Measurements from ENCODE around the gene B4GALT5. TPM values are rescaled to one million over a fixed set of nuclear protein-coding genes. Genes with fewer than 3 reads are reported as not detected.

Gene B4GALT5
- total RNA-seq, 1 experiment from 2014 or later, result 62.4 TPM

DNA sequence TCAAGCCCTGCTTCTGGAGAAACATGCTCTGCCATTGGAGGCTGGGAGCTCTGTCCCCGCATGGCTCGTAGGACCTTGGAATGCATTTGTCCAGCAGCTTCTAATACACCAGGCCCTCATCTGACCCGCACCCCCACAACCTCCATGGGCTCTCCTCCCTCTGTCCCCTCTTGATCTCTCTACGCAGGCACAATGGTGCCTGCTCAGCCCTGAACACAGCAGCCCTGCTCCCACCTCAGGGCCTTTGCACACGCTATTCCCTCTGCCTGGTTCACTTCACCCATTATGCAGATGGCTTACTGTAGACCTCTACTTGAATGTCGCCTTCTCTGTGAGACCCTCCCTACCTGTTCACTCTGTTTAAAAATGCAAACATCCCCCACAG is 118.8 kb downstream of the B4GALT5 start:
- no peak for ATAC-seq

DNA sequence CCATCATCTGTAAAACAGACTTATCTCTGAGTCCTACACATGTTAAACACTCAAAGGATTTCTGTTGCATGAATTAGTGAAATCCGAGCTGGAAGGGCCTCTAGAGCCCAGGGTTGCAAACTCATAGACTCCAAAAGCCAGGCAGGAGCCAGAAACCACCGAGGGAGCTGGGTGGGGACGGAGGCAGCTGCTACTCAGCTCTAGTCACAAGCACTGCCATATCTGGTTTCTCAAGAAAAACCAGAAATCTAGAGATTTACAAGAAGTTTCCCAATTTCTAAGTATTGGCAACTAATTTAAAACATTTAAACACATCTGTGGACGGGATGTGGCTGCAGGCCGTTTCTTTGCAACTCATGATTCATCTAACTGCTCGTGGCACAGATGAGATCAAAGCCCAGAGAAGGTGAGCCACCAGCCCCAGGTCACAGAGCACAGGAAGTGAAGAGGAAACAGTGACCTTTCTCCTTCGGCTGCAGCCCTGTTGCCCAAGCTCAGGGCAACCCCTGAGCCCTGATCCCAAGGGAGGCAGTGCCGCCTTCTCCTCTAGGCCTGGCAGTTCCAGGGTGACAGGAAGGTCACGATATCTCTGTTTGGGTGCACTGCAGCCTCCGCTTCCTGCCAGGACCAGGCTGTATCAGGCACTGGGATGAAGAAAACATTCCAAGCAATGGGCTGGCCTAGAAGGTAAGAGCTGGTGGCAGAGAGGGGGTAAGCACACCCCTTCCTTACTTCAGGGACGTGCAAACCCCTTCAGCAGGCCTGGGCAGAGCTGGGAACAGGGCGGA is 119.3 kb downstream of the B4GALT5 start:
- POLR2A ChIA-PET, result no interaction called here
- Mint-ChIP-seq H3K27ac (no peak overlapping the region), H3K9me3 (peaks cover 4% of the 10 kb centered on the region; the same call in 1 of the 2 replicates), H3K27me3 (ENCODE audit: low read depth) (no peaks in the 10 kb centered on the region; the same call in none of the 2 replicates), H3K4me3 (no peak overlapping the region), H3K36me3 (no peaks in the 10 kb centered on the region), H3K4me1 (peaks cover 6% of the 10 kb centered on the region; the same call in 1 of the 2 replicates)
- CTCF ChIA-PET, result interaction anchor here (1.0 to 4.5 kb wide), 6 partner anchors 9 to 293 kb away, joined by 3 to 32 read pairs (median 7); no protein-coding TSS in a partner anchor
- DNase-seq (ENCODE audit: low spot score), result no peak
- TF ChIP-seq ZNF317 (CRISPR knock-in tag; IDR thresholded peaks at IDR 0.05; ENCODE audit: borderline replicate concordance, low read depth) (no peak), ZNF671 (CRISPR knock-in tag; IDR thresholded peaks at IDR 0.05) (no peak), GABPB1 (CRISPR knock-in tag; IDR thresholded peaks at IDR 0.05) (no peak), NFYB (CRISPR knock-in tag; conservative IDR thresholded peaks at IDR 0.05; ENCODE audit: low read depth) (no peak)
- ATAC-seq, result no peak

More for the DNA sequence above, 118.8 kb downstream of the B4GALT5 start:
- no peaks in the 10 kb centered on the region; the same call in none of the 2 replicates for H3K27me3 Mint-ChIP-seq (ENCODE audit: low read depth)
- H3K36me3 Mint-ChIP-seq, result no peaks in the 10 kb centered on the region
- H3K4me1 Mint-ChIP-seq, result peaks cover 6% of the 10 kb centered on the region; the same call in 1 of the 2 replicates
- no peak overlapping the region for H3K4me3 Mint-ChIP-seq
- ChIA-PET CTCF (interaction anchor here (1.0 to 4.5 kb wide), 6 partner anchors 9 to 292 kb away, joined by 3 to 32 read pairs (median 7); no protein-coding TSS in a partner anchor), POLR2A (no interaction called here)
- TF ChIP-seq FOXK1 (CRISPR knock-in tag; IDR thresholded peaks at IDR 0.05), result no peak
- no peak for TF ChIP-seq ESRRA (CRISPR knock-in tag; IDR thresholded peaks at IDR 0.05; ENCODE audit: borderline replicate concordance)
- TF ChIP-seq, protein P1, sequence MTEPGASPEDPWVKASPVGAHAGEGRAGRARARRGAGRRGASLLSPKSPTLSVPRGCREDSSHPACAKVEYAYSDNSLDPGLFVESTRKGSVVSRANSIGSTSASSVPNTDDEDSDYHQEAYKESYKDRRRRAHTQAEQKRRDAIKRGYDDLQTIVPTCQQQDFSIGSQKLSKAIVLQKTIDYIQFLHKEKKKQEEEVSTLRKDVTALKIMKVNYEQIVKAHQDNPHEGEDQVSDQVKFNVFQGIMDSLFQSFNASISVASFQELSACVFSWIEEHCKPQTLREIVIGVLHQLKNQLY (CRISPR knock-in tag; IDR thresholded peaks at IDR 0.05), result no peak
- TF ChIP-seq TEAD4 (CRISPR knock-in tag; IDR thresholded peaks at IDR 0.05), result no peak
- TF ChIP-seq, protein P2, sequence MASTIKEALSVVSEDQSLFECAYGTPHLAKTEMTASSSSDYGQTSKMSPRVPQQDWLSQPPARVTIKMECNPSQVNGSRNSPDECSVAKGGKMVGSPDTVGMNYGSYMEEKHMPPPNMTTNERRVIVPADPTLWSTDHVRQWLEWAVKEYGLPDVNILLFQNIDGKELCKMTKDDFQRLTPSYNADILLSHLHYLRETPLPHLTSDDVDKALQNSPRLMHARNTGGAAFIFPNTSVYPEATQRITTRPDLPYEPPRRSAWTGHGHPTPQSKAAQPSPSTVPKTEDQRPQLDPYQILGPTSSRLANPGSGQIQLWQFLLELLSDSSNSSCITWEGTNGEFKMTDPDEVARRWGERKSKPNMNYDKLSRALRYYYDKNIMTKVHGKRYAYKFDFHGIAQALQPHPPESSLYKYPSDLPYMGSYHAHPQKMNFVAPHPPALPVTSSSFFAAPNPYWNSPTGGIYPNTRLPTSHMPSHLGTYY (CRISPR knock-in tag; IDR thresholded peaks at IDR 0.05), result no peak
- no peak for TF ChIP-seq RORB (CRISPR knock-in tag; IDR thresholded peaks at IDR 0.05)
- DNase-seq (ENCODE audit: low spot score), result no peak
- H3K9me3 Mint-ChIP-seq, result peaks cover 4% of the 10 kb centered on the region; the same call in 1 of the 2 replicates
- peak overlapping the region; percentile 67; the same call in 1 of the 2 replicates for H3K27ac Mint-ChIP-seq

GRCh38 chr20:49593466-49594142 is 120.1 kb downstream of the B4GALT5 start:
- Mint-ChIP-seq H3K36me3 (no peaks in the 10 kb centered on the region), H3K9me3 (peaks cover 4% of the 10 kb centered on the region; the same call in 1 of the 2 replicates), H3K27me3 (ENCODE audit: low read depth) (no peaks in the 10 kb centered on the region; the same call in none of the 2 replicates), H3K4me1 (peaks cover 6% of the 10 kb centered on the region; the same call in 1 of the 2 replicates), H3K4me3 (no peak overlapping the region), H3K27ac (no peak overlapping the region; the same call in 1 of the 2 replicates)
- ATAC-seq (no peak), DNase-seq (ENCODE audit: low spot score) (no peak)
- TF ChIP-seq ZNF416 (CRISPR knock-in tag; IDR thresholded peaks at IDR 0.05), result no peak
- TF ChIP-seq SOX15 (CRISPR knock-in tag; IDR thresholded peaks at IDR 0.05), result no peak
- TF ChIP-seq ETV6 (CRISPR knock-in tag; IDR thresholded peaks at IDR 0.05), result no peak
- TF ChIP-seq SMAD4 (CRISPR knock-in tag; IDR thresholded peaks at IDR 0.05), result no peak
- no peak for TF ChIP-seq OVOL2 (CRISPR knock-in tag; IDR thresholded peaks at IDR 0.05; ENCODE audit: borderline replicate concordance)
- no peak for TF ChIP-seq ZNF138 (CRISPR knock-in tag; conservative IDR thresholded peaks at IDR 0.05)
- TF ChIP-seq RELA (CRISPR knock-in tag; IDR thresholded peaks at IDR 0.05; ENCODE audit: borderline replicate concordance), result no peak
- TF ChIP-seq, protein P3, sequence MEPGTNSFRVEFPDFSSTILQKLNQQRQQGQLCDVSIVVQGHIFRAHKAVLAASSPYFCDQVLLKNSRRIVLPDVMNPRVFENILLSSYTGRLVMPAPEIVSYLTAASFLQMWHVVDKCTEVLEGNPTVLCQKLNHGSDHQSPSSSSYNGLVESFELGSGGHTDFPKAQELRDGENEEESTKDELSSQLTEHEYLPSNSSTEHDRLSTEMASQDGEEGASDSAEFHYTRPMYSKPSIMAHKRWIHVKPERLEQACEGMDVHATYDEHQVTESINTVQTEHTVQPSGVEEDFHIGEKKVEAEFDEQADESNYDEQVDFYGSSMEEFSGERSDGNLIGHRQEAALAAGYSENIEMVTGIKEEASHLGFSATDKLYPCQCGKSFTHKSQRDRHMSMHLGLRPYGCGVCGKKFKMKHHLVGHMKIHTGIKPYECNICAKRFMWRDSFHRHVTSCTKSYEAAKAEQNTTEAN (CRISPR knock-in tag; IDR thresholded peaks at IDR 0.05), result no peak
- TF ChIP-seq PRRX2 (CRISPR knock-in tag; IDR thresholded peaks at IDR 0.05), result no peak
- TF ChIP-seq, protein P4, sequence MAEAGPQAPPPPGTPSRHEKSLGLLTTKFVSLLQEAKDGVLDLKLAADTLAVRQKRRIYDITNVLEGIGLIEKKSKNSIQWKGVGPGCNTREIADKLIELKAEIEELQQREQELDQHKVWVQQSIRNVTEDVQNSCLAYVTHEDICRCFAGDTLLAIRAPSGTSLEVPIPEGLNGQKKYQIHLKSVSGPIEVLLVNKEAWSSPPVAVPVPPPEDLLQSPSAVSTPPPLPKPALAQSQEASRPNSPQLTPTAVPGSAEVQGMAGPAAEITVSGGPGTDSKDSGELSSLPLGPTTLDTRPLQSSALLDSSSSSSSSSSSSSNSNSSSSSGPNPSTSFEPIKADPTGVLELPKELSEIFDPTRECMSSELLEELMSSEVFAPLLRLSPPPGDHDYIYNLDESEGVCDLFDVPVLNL (CRISPR knock-in tag; IDR thresholded peaks at IDR 0.05; ENCODE audit: borderline replicate concordance, low read depth), result no peak
- TF ChIP-seq, protein P5, sequence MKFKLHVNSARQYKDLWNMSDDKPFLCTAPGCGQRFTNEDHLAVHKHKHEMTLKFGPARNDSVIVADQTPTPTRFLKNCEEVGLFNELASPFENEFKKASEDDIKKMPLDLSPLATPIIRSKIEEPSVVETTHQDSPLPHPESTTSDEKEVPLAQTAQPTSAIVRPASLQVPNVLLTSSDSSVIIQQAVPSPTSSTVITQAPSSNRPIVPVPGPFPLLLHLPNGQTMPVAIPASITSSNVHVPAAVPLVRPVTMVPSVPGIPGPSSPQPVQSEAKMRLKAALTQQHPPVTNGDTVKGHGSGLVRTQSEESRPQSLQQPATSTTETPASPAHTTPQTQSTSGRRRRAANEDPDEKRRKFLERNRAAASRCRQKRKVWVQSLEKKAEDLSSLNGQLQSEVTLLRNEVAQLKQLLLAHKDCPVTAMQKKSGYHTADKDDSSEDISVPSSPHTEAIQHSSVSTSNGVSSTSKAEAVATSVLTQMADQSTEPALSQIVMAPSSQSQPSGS (CRISPR knock-in tag; IDR thresholded peaks at IDR 0.05; ENCODE audit: borderline replicate concordance, low read depth), result no peak
- TF ChIP-seq PREB (CRISPR knock-in tag; IDR thresholded peaks at IDR 0.05; ENCODE audit: borderline replicate concordance), result no peak
- CTCF ChIA-PET, result interaction anchor here (1.0 to 4.5 kb wide), 5 partner anchors 10 to 294 kb away, joined by 3 to 32 read pairs (median 3); no protein-coding TSS in a partner anchor
- POLR2A ChIA-PET, result no interaction called here
